ENCODE data around the gene NSUN4.

The NSUN4 gene

GRCh38 chr1:46409063-46409372, 68.4 kb downstream of the NSUN4 start:
- H3K9ac ChIP-seq (ENCODE audit: low read depth, low read length): no peak overlapping the region
- H3K27ac ChIP-seq (ENCODE audit: low read length): no peak overlapping the region
- peaks cover 2% of the 10 kb centered on the region; the same call in 1 of the 2 replicates for H3K4me1 ChIP-seq (ENCODE audit: insufficient read depth, low read length)
- no peaks in the 10 kb centered on the region for H3K9me3 ChIP-seq (ENCODE audit: insufficient read depth, low read length, severe bottlenecking)
- H3K4me3 ChIP-seq (ENCODE audit: low read depth in 1 of 2, low read length in 2 of 2): no peak overlapping the region
- no peaks in the 10 kb centered on the region for H3K36me3 ChIP-seq (ENCODE audit: insufficient read depth, low read length)
- no peak overlapping the region for H3K4me2 ChIP-seq (ENCODE audit: insufficient read depth, low read length)
- DNase-seq: no peak
- TF ChIP-seq EZH2 (IDR thresholded peaks at IDR 0.05; ENCODE audit: borderline replicate concordance, low read depth, low read length, severe bottlenecking) (no peak), CTCF (IDR thresholded peaks at IDR 0.05; ENCODE audit: borderline replicate concordance, extremely low read depth, low read length, poor library complexity, severe bottlenecking) (no peak)
- no peak overlapping the region for H2AFZ ChIP-seq (ENCODE audit: low read depth, low read length)
- 0 out of 2 replicates have a peak, but pooled peaks cover 6% of the 10 kb centered on the region for H4K20me1 ChIP-seq (ENCODE audit: insufficient read depth, low read length)
- no peaks in the 10 kb centered on the region for H3K27me3 ChIP-seq (ENCODE audit: insufficient read depth, low read length, poor library complexity)
- no peaks in the 10 kb centered on the region for H3K79me2 ChIP-seq (ENCODE audit: insufficient read depth, low read length)
- no peak for ATAC-seq (ENCODE audit: insufficient read depth, low read depth)

GRCh38 chr1:46410156-46411009, 69.8 kb downstream of the NSUN4 start:
- peaks cover 2% of the 10 kb centered on the region; the same call in 1 of the 2 replicates for H3K4me1 ChIP-seq (ENCODE audit: insufficient read depth, low read length)
- DNase-seq: no peak
- ATAC-seq (ENCODE audit: insufficient read depth, low read depth): no peak
- H3K4me2 ChIP-seq (ENCODE audit: insufficient read depth, low read length): no peak overlapping the region
- H4K20me1 ChIP-seq (ENCODE audit: insufficient read depth, low read length): 0 out of 2 replicates have a peak, but pooled peaks cover 11% of the 10 kb centered on the region
- H3K27ac ChIP-seq (ENCODE audit: low read length): no peak overlapping the region
- no peak overlapping the region for H3K9ac ChIP-seq (ENCODE audit: low read depth, low read length)
- no peaks in the 10 kb centered on the region for H3K9me3 ChIP-seq (ENCODE audit: insufficient read depth, low read length, severe bottlenecking)
- no peak overlapping the region for H2AFZ ChIP-seq (ENCODE audit: low read depth, low read length)
- no peaks in the 10 kb centered on the region for H3K27me3 ChIP-seq (ENCODE audit: insufficient read depth, low read length, poor library complexity)
- H3K36me3 ChIP-seq (ENCODE audit: insufficient read depth, low read length): no peaks in the 10 kb centered on the region
- H3K4me3 ChIP-seq (ENCODE audit: low read depth in 1 of 2, low read length in 2 of 2): no peak overlapping the region
- TF ChIP-seq CTCF (IDR thresholded peaks at IDR 0.05; ENCODE audit: borderline replicate concordance, extremely low read depth, low read length, poor library complexity, severe bottlenecking) (no peak), EZH2 (IDR thresholded peaks at IDR 0.05; ENCODE audit: borderline replicate concordance, low read depth, low read length, severe bottlenecking) (no peak)
- no peaks in the 10 kb centered on the region for H3K79me2 ChIP-seq (ENCODE audit: insufficient read depth, low read length)

- no peaks in the 10 kb centered on the region for H3K27me3 ChIP-seq (ENCODE audit: insufficient read depth, low read length, poor library complexity)
- H3K79me2 ChIP-seq (ENCODE audit: insufficient read depth, low read length): no peaks in the 10 kb centered on the region
- H3K4me1 ChIP-seq (ENCODE audit: insufficient read depth, low read length): peaks cover 2% of the 10 kb centered on the region; the same call in 1 of the 2 replicates
- H3K9ac ChIP-seq (ENCODE audit: low read depth, low read length): no peak overlapping the region
- H3K27ac ChIP-seq (ENCODE audit: low read length): no peak overlapping the region
- H3K36me3 ChIP-seq (ENCODE audit: insufficient read depth, low read length): no peaks in the 10 kb centered on the region
- H2AFZ ChIP-seq (ENCODE audit: low read depth, low read length): no peak overlapping the region
- 0 out of 2 replicates have a peak, but pooled peaks cover 11% of the 10 kb centered on the region for H4K20me1 ChIP-seq (ENCODE audit: insufficient read depth, low read length)
- no peak overlapping the region for H3K4me2 ChIP-seq (ENCODE audit: insufficient read depth, low read length)
- no peaks in the 10 kb centered on the region for H3K9me3 ChIP-seq (ENCODE audit: insufficient read depth, low read length, severe bottlenecking)
- no peak for DNase-seq
- no peak for ATAC-seq (ENCODE audit: insufficient read depth, low read depth)
- no peak overlapping the region for H3K4me3 ChIP-seq (ENCODE audit: low read depth in 1 of 2, low read length in 2 of 2)
- TF ChIP-seq CTCF (IDR thresholded peaks at IDR 0.05; ENCODE audit: borderline replicate concordance, extremely low read depth, low read length, poor library complexity, severe bottlenecking) (no peak), EZH2 (IDR thresholded peaks at IDR 0.05; ENCODE audit: borderline replicate concordance, low read depth, low read length, severe bottlenecking) (no peak)
Observed at GRCh38 chr1:46411010-46411405, 70.4 kb downstream of the NSUN4 start.

All from DND-41 (cell line).